WI38 (cell line): Measurements from ENCODE around the gene THAP11.

Experiments used
- H3K4me3 ChIP-seq: 2 replicates; pipeline ENCODE4 v1.5.1; 2011; ENCODE audit warnings: low read depth, mild to moderate bottlenecking, control low read depth, low read length
- CTCF ChIP-seq: IDR thresholded peaks from 2 replicates; pipeline ENCODE4 v1.5.1; 2012; ENCODE audit warnings: low read depth, mild to moderate bottlenecking, control low read depth, low read length

THAP11 gene

DNA sequence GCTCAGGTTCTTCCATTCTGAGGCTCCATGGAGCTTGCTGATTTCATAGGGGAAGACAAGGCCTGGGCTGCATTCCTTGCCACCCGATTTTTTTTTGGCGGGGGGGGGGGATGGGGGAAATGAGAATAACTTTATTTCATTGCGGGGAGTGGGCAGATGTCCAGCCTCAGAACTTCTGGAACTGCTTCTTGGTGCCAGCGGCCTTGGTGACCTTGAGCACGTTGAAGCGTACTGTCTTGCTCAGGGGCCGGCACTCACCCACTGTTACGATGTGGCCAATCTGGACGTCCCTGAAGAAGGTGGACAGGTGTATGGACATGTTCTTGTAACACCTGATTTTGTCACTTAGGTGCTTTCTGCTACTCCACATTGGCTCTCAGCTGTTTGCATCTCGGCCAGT is 13.7 kb downstream of the THAP11 start:
- H3K4me3 ChIP-seq, result no peak overlapping the region
- no peak for TF ChIP-seq CTCF

DNA sequence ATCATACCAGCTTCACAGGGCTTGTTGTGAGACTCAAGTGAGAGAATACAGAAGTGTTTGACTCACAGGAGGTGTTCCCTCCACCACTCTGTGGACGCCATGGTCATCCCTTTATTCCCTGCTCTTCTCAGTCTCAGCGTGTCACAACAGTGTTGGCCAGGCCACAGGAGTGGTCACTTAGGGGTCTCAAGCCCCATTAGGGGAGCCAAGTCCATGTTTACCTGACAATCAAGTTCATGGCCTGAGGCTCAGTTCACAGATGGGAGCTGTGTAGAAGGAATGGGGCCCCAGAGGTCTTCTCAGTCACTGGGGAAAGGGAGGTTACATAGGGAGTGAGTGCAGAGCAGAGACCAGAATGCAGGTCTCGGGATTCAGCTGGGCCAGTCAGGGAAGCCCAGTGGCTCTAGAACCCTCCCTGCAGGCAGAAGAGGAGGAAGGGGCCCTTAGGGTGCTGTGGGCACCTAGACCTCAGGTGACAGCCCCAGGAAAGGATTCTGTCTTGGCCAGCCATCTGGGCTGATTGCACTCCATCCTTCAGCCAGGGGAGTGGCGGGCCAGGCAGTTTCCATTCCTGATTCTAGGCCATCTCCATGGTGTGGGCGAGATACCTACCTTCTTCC is 14.9 kb downstream of the THAP11 start:
- H3K4me3 ChIP-seq, result no peak overlapping the region
- no peak for TF ChIP-seq CTCF

DNA sequence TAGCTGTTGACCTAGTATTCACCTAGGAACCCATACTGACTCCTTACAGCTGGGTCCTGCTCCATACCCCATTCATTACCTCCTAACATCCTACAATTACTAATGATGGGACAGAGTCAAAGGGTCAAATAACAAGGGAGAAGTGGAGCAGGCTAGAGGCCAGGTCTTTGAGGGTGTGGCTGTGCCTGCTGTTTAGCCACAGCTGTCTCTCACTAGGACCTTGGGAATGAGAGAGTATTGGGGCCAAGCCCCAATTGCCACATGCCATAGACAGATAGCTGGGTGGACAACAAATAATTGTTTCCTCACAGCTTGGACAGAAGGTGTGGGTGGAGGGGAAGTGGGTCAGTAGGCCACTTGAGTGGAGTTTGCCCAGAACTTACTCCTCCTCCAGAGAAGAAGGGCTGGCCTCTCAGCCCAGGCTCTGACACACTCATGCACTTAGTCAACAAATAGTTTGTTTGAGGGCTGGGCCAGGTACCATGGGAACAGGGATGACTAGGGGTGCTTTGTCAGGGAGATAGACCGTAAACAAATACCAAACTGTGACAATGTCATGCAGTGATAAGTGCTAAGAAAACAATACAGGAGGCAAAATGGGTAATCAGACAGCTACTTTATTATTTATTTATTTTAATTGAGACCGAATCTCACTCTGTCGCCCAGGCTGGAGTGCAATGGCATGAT is 15.6 kb downstream of the THAP11 start:
- no peak for TF ChIP-seq CTCF

GRCh38 chr16:67858500-67858899 is 16.4 kb downstream of the THAP11 start:
- H3K4me3 ChIP-seq, result no peak overlapping the region
- no peak for TF ChIP-seq CTCF

More for the DNA sequence above, 15.6 kb downstream of the THAP11 start:
- no peak overlapping the region for H3K4me3 ChIP-seq

- H3K4me3 ChIP-seq, result no peak overlapping the region
- no peak for TF ChIP-seq CTCF
Observed at GRCh38 chr16:67860589-67861398, 18.7 kb downstream of the THAP11 start.

DNA sequence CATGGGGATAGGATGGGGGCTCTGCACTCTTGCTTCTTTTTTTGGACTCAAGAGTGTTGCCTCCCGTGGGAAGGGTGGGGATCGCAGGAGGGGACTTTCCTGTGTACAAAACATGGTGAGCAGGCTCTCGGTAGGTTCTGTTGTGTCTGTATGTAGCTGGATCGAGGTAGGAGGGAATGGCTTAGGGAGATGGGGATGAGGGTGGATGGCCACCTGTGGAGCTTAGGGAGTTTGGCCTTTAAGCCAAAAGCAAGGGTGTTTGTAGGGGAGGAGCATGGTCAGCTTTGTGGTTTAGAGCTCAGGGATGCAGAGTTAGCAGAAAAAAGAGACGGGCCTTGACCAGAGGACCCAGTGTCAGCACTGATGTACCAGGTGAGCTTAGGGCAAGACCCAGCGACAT is 19.8 kb downstream of the THAP11 start:
- no peak overlapping the region for H3K4me3 ChIP-seq
- no peak for TF ChIP-seq CTCF
